8988T (cell line): ENCODE measurements around the gene ADAM19.
"Not testable (repeated sequence)": the region's sequence is repeated elsewhere in the genome, so short reads cannot be mapped to it uniquely, and the experiment has no call there.

ENCODE experiments used
- DNase-seq: peaks from one replicate; pipeline ENCODE4 v3.0.0; 2011

ADAM19 gene

GRCh38 chr5:157458835-157459234 is 116.7 kb downstream of the ADAM19 start:
- DNase-seq: no peak

GRCh38 chr5:157457391-157457790 is 118.2 kb downstream of the ADAM19 start:
- no peak for DNase-seq

- DNase-seq: no peak
Measured at GRCh38 chr5:157456301-157456700, 119.3 kb downstream of the ADAM19 start.

DNA sequence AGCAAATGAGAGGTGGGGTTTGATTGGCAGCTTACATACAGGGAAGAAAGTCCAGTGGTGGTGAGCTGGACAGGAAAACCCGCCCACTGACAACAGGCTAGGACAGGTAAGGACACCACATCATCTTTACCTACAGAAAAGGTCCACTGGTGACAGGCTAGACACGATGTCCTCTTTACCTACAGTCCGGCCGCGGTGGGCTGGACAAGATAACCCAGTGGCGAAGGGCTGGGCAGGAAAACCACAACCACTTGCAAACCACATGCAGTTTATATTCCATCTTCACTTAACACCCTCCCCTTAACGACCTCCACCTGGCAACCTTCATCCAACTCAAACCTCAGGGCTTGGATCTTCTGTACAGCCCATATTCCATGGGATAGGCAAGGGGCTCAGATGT is 120.5 kb downstream of the ADAM19 start:
- no peak for DNase-seq

- DNase-seq: no peak
Measured at GRCh38 chr5:157454273-157454672, 121.3 kb downstream of the ADAM19 start.

- no peak for DNase-seq
Measured at GRCh38 chr5:157451806-157452205, 123.8 kb downstream of the ADAM19 start.

GRCh38 chr5:157450024-157450423 is 125.6 kb downstream of the ADAM19 start:
- DNase-seq: no peak

DNA sequence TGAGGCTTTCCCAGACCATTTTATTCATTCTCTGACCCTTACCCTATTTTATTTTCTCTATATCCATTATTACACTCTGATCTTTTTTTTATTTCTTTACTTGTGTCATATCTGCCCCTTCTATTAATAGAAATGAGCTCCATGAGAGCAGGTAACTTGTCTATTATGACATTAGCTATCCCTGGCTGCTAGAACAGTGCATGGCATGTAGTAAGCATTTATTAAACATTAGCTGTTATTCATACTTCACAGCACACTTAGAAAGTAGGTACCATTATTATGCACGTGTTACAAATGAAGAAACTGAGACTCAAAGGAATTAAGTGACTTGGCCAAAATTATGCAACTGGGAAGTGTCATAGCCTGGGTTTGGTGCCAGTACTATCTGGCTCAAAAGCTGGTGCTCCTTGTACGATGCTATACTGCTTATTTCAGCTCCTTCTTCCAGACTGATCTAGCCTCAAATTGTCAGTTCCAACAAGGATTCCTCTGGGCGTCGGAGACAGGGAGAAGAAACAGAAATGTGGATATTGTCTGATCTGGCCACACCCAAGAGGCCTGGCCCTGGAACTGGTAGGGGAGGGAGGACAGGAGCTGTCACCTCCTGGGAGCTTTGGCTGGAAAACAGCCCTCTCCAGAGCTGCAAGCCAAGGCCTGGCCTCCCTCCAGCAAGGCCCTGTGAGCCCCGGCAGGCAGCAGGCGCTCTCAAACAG is 126.4 kb downstream of the ADAM19 start:
- DNase-seq: no peak

- DNase-seq: no peak
Measured at GRCh38 chr5:157447201-157447637, 128.4 kb downstream of the ADAM19 start.

DNA sequence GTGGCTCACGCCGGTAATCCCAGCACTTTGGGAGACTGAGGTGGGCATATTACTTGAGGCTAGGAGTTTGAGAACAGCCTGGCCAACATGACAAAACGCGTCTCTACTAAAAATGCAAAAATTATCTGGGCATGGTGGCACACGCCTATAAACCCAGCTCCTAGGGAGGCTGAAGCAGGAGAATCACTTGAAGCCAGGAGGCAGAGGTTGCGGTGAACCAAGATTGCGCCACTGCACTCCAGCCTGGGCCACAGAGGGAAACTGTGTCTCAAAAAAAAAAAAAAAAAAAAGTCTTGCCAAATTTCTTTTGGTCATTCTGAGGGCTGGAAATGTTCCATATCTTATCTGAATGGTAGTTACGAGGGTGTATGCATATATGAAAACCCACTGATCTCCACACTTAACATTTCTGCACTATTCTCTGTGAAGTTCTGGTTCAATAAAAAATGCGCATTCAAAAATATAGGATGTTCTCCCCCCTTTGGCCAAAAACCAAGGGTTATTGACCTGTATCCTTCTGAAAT is 129.1 kb downstream of the ADAM19 start:
- no peak for DNase-seq

DNA sequence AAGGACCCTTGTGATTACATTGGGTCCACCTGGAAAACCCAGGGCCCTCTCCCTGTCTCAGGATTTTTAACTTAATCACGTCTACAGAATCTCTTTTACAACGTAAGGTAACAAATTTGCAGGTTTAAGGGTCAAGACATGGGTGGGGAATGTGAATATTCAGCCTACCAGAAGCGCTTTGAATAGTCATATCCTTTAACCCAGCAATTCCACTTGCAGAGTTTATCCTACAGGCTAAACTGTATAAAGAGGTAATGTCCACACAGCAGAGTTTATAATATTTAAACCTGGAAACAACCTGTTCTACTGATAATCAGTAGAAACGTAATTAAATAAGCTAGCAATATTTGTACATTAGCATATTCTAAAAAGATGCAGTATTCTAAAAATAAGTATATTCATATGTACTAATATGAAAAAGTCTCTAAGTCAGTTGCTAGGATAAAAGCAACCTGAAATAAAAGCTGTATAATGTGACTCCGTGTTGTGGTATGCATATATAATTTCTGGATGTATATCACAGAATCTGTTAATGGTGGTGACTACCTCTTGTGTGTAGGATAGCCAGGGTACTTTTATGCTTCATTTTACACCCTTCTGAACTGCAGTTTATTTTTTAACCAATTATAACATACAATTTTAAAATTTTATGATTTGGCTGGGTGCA is 129.7 kb downstream of the ADAM19 start:
- no peak for DNase-seq

DNA sequence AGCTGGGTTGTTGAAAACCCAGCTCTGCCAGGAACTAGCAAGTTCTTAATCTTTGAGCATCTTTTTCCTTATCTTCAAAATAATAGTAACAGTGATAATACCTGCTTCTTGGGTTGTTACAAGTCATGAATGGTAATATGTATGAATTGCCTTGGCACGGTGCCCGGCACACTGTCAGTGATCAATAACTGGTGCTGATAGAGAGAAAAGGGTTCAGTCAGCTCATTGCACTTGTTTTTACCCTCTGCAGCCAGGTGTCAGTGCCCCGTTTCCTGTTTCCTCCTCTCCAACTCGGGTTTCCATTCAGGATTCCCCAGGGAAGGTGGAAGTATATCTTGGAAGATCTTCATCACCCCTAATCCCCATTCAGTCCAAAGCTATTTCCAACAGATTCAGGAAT is 131.4 kb downstream of the ADAM19 start:
- DNase-seq: no peak

GRCh38 chr5:157443041-157443549 is 132.5 kb downstream of the ADAM19 start:
- DNase-seq: no peak

- no peak for DNase-seq
Measured at GRCh38 chr5:157434096-157434495, 141.5 kb downstream of the ADAM19 start.

- DNase-seq: no peak
Measured at GRCh38 chr5:157431544-157432200, 143.9 kb downstream of the ADAM19 start.

DNA sequence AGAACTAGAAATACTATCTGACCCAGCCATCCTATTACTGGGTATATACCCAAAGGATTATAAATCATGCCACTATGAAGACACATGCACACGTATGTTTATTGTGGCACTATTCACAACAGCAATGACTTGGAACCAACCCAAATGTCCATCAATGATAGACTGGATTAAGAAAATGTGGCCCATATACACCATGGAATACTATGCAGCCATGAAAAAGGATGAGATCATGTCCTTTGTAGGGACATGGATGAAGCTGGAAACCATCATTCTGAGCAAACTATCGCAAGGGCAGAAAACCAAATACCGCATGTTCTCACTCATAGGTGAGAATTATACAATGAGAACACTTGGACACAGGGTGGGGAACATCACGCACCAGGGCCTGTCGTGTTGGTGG is 145.7 kb downstream of the ADAM19 start:
- DNase-seq: not testable (repeated sequence)
